ENCODE data around the gene MRPS22. TPM values are rescaled to one million over a fixed set of nuclear protein-coding genes. Genes with fewer than 3 reads are reported as not detected.

The MRPS22 gene
- polyA plus RNA-seq, 3 donors = 19.2 to 43.2 (median 39.0) TPM

GRCh38 chr3:139313921-139314320 is 29.9 kb upstream of the MRPS22 start:
- Histone ChIP-seq H3K27me3 (ENCODE audit: control insufficient read depth in 2 of 2, insufficient read depth in 2 of 2, low read length in 2 of 2) (no peaks in the 10 kb centered on the region), H3K4me2 (replicated peaks; ENCODE audit: extremely low read depth, low read length, poor library complexity, severe bottlenecking) (no peak overlapping the region), H2AFZ (ENCODE audit: insufficient read depth, low read depth, low read length, poor library complexity, severe bottlenecking) (no peak overlapping the region), H3K27ac (ENCODE audit: low read depth in 1 of 2, low read length in 2 of 2) (no peak overlapping the region), H3K36me3 (replicated peaks in 1 of 2; ENCODE audit: control insufficient read depth in 1 of 2, insufficient read depth in 2 of 2, low read length in 2 of 2) (no peaks in the 10 kb centered on the region), H3K79me2 (ENCODE audit: insufficient read depth, low read length) (no peaks in the 10 kb centered on the region), H4K20me1 (ENCODE audit: insufficient read depth, low read length) (no peaks in the 10 kb centered on the region), H3K4me1 (ENCODE audit: control insufficient read depth in 1 of 2, insufficient read depth in 2 of 2, low read length in 2 of 2) (no peaks in the 10 kb centered on the region), H3K9ac (ENCODE audit: insufficient read depth, low read length, poor library complexity, severe bottlenecking) (no peak overlapping the region), H3K9me3 (replicated peaks in 1 of 2; ENCODE audit: control insufficient read depth in 1 of 2, insufficient read depth in 1 of 2, low read length in 2 of 2) (no peaks in the 10 kb centered on the region), H3K4me3 (replicated peaks in 1 of 3; ENCODE audit: low read depth in 2 of 3, low read length in 3 of 3) (no peak overlapping the region)
- Mint-ChIP-seq H3K9me3 (no peaks in the 10 kb centered on the region), H3K27ac (no peak overlapping the region), H3K4me3 (no peak overlapping the region), H3K36me3 (no peaks in the 10 kb centered on the region), H3K27me3 (ENCODE audit: low read depth in 3 of 3) (peaks cover 8 to 12% (median 10%) of the 10 kb centered on the region in 3 donors), H3K4me1 (no peaks in the 10 kb centered on the region)
- TF ChIP-seq CTCF (IDR thresholded peaks at IDR 0.05) = no peak
- no peak for DNase-seq
- intact Hi-C loops (cut with micrococcal nuclease) = no loop called here
- 89% methylated on average over 4 of the region's 5 CpGs for WGBS (ENCODE audit: insufficient coverage)

- no peak for TF ChIP-seq CTCF (IDR thresholded peaks at IDR 0.05)
- H3K4me2 ChIP-seq (replicated peaks; ENCODE audit: extremely low read depth, low read length, poor library complexity, severe bottlenecking) = no peak overlapping the region
These were observed 26.6 kb upstream of the MRPS22 start for GRCh38 chr3:139317215-139317614.

More at GRCh38 chr3:139317215-139317614, 26.6 kb upstream of the MRPS22 start:
- no peaks in the 10 kb centered on the region for H3K79me2 ChIP-seq (ENCODE audit: insufficient read depth, low read length)
- Mint-ChIP-seq H3K27me3 (ENCODE audit: low read depth in 3 of 3) (peaks cover 8 to 13% (median 11%) of the 10 kb centered on the region in 3 donors), H3K36me3 (no peaks in the 10 kb centered on the region), H3K4me3 (no peak overlapping the region), H3K4me1 (no peaks in the 10 kb centered on the region), H3K27ac (no peak overlapping the region), H3K9me3 (no peaks in the 10 kb centered on the region)
- 82% methylated on average over 3 of the region's 6 CpGs for WGBS (ENCODE audit: insufficient coverage)
- intact Hi-C loops (cut with micrococcal nuclease) = no loop called here
- H3K36me3 ChIP-seq (replicated peaks in 1 of 2; ENCODE audit: control insufficient read depth in 1 of 2, insufficient read depth in 2 of 2, low read length in 2 of 2) = no peaks in the 10 kb centered on the region
- DNase-seq = no peak
- H3K27ac ChIP-seq (ENCODE audit: low read depth in 1 of 2, low read length in 2 of 2) = no peak overlapping the region
- H4K20me1 ChIP-seq (ENCODE audit: insufficient read depth, low read length) = no peaks in the 10 kb centered on the region
- H2AFZ ChIP-seq (ENCODE audit: insufficient read depth, low read depth, low read length, poor library complexity, severe bottlenecking) = no peak overlapping the region
- no peaks in the 10 kb centered on the region for H3K9me3 ChIP-seq (replicated peaks in 1 of 2; ENCODE audit: control insufficient read depth in 1 of 2, insufficient read depth in 1 of 2, low read length in 2 of 2)
- H3K4me3 ChIP-seq (replicated peaks in 1 of 3; ENCODE audit: low read depth in 2 of 3, low read length in 3 of 3) = no peak overlapping the region
- H3K27me3 ChIP-seq (ENCODE audit: control insufficient read depth in 2 of 2, insufficient read depth in 2 of 2, low read length in 2 of 2) = no peaks in the 10 kb centered on the region
- H3K9ac ChIP-seq (ENCODE audit: insufficient read depth, low read length, poor library complexity, severe bottlenecking) = no peak overlapping the region
- no peaks in the 10 kb centered on the region for H3K4me1 ChIP-seq (ENCODE audit: control insufficient read depth in 1 of 2, insufficient read depth in 2 of 2, low read length in 2 of 2)

Data from CD14-positive monocyte (primary cell).